ENCODE data around the gene TECR. TPM values are rescaled to one million over a fixed set of nuclear protein-coding genes. Genes with fewer than 3 reads are reported as not detected.

Gene TECR
- total RNA-seq, 1 experiment from 2014 or later, result 145 TPM

- Histone ChIP-seq H2AFZ (ENCODE audit: low read length) (no peak overlapping the region), H3K9me3 (ENCODE audit: low read length) (no peaks in the 10 kb centered on the region), H3K4me1 (ENCODE audit: insufficient read depth, low read length) (no peaks in the 10 kb centered on the region), H3K36me3 (ENCODE audit: low read depth, low read length) (peaks cover 40% of the 10 kb centered on the region), H3K9ac (ENCODE audit: low read length) (no peak overlapping the region), H4K20me1 (ENCODE audit: low read length) (peaks cover 4% of the 10 kb centered on the region), H3F3A (ENCODE audit: low read length, unreplicated experiment) (no peaks in the 10 kb centered on the region), H3K9me2 (replicated peaks; ENCODE audit: low read length) (no peaks in the 10 kb centered on the region), H3K4me2 (ENCODE audit: low read length) (no peak overlapping the region), H3K4me3 (ENCODE audit: low read length) (no peak overlapping the region), H3K27ac (ENCODE audit: low read length) (no peak overlapping the region), H3K79me2 (ENCODE audit: low read length) (peaks cover 53% of the 10 kb centered on the region), H3K27me3 (ENCODE audit: low read length) (no peaks in the 10 kb centered on the region)
- intact Hi-C loops (cut with micrococcal nuclease), result loop anchor here (2.0 kb wide), 1 partner anchor 29 kb away; no protein-coding TSS in a partner anchor
- TF ChIP-seq EZH2phosphoT487 (IDR thresholded peaks at IDR 0.05; ENCODE audit: borderline replicate concordance, low read length) (no peak), EZH2 (IDR thresholded peaks at IDR 0.05; ENCODE audit: low read length, unreplicated experiment) (no peak), CTCF (conservative IDR thresholded peaks at IDR 0.05; ENCODE audit: low read depth, low read length) (no peak)
- no peak for DNase-seq
- CTCF ChIA-PET, result no interaction called here
- POLR2A ChIA-PET (ENCODE audit: unreplicated experiment), result no interaction called here
- BruUV-seq (replicated peaks), result no TSS peak
- no peak for ATAC-seq
Measured at GRCh38 chr19:14487370-14488125, 41.8 kb upstream of the TECR start.

GRCh38 chr19:14492756-14493337, 36.5 kb upstream of the TECR start:
- H3K9me2 ChIP-seq (replicated peaks; ENCODE audit: low read length), result no peaks in the 10 kb centered on the region
- H3K9ac ChIP-seq (ENCODE audit: low read length), result no peak overlapping the region
- peaks cover 24% of the 10 kb centered on the region for H3K4me1 ChIP-seq (ENCODE audit: insufficient read depth, low read length)
- CTCF ChIA-PET, result no interaction called here
- H4K20me1 ChIP-seq (ENCODE audit: low read length), result peaks cover 18% of the 10 kb centered on the region
- DNase-seq (no peak), ATAC-seq (no peak)
- H3K4me3 ChIP-seq (ENCODE audit: low read length), result no peak overlapping the region
- no peak overlapping the region for H2AFZ ChIP-seq (ENCODE audit: low read length)
- no peaks in the 10 kb centered on the region for H3K9me3 ChIP-seq (ENCODE audit: low read length)
- no peak overlapping the region for H3K27ac ChIP-seq (ENCODE audit: low read length)
- no TSS peak for BruUV-seq (replicated peaks)
- POLR2A ChIA-PET (ENCODE audit: unreplicated experiment), result no interaction called here
- H3K4me2 ChIP-seq (ENCODE audit: low read length), result no peak overlapping the region
- TF ChIP-seq CTCF (conservative IDR thresholded peaks at IDR 0.05; ENCODE audit: low read depth, low read length) (no peak), EZH2phosphoT487 (IDR thresholded peaks at IDR 0.05; ENCODE audit: borderline replicate concordance, low read length) (no peak), EZH2 (IDR thresholded peaks at IDR 0.05; ENCODE audit: low read length, unreplicated experiment) (no peak)
- peaks cover 5% of the 10 kb centered on the region for H3F3A ChIP-seq (ENCODE audit: low read length, unreplicated experiment)
- peaks cover 63% of the 10 kb centered on the region for H3K79me2 ChIP-seq (ENCODE audit: low read length)
- H3K36me3 ChIP-seq (ENCODE audit: low read depth, low read length), result peaks cover 32% of the 10 kb centered on the region
- intact Hi-C loops (cut with micrococcal nuclease), result no loop called here
- H3K27me3 ChIP-seq (ENCODE audit: low read length), result no peaks in the 10 kb centered on the region

DNA sequence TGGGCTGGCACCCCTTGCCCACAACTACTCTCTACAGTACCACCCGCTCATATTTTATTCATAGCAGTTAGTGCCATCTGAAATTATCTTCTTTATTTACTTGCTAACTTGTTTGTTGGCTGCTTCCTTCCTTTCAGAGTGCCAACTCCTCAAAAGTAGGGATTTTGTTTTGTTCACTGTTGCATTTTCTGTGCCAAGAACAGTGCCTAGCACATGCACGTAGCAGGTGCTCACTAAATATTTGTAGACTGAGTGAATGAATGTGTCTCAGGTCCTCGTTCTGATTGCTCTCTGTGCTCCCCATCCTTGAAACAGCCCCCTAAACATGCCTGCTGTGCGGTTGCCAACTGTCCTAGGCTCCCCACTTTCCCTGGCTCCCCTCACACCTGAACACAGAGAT, 35.0 kb upstream of the TECR start:
- peak overlapping the region; percentile 93 for H3K4me3 ChIP-seq (ENCODE audit: low read length)
- POLR2A ChIA-PET (ENCODE audit: unreplicated experiment), result no interaction called here
- peaks cover 19% of the 10 kb centered on the region; the same call in 1 of the 2 replicates for H3K36me3 ChIP-seq (ENCODE audit: low read depth, low read length)
- peaks cover 24% of the 10 kb centered on the region for H3K4me1 ChIP-seq (ENCODE audit: insufficient read depth, low read length)
- H3F3A ChIP-seq (ENCODE audit: low read length, unreplicated experiment), result peaks cover 5% of the 10 kb centered on the region
- no peak for ATAC-seq
- no peaks in the 10 kb centered on the region for H3K9me2 ChIP-seq (replicated peaks; ENCODE audit: low read length)
- H4K20me1 ChIP-seq (ENCODE audit: low read length), result peaks cover 18% of the 10 kb centered on the region
- H3K9me3 ChIP-seq (ENCODE audit: low read length), result no peaks in the 10 kb centered on the region
- TSS peak; percentile 53 for BruUV-seq (replicated peaks)
- no peaks in the 10 kb centered on the region for H3K27me3 ChIP-seq (ENCODE audit: low read length)
- peak overlapping the region; percentile 97 for H3K4me2 ChIP-seq (ENCODE audit: low read length)
- H3K9ac ChIP-seq (ENCODE audit: low read length), result peak overlapping the region; percentile 85
- intact Hi-C loops (cut with micrococcal nuclease), result no loop called here
- H3K27ac ChIP-seq (ENCODE audit: low read length), result peak overlapping the region; percentile 81
- peak overlapping the region; percentile 8; the same call in 1 of the 2 replicates for H2AFZ ChIP-seq (ENCODE audit: low read length)
- DNase-seq, result no peak
- peaks cover 50% of the 10 kb centered on the region for H3K79me2 ChIP-seq (ENCODE audit: low read length)
- CTCF ChIA-PET, result interaction anchor here (0.6 to 0.9 kb wide), 2 partner anchors 12 to 24 kb away, joined by 3 to 5 read pairs; partner anchors contain the start of gene DNAJB1
- no peak for TF ChIP-seq EZH2 (IDR thresholded peaks at IDR 0.05; ENCODE audit: low read length, unreplicated experiment)
- TF ChIP-seq CTCF (conservative IDR thresholded peaks at IDR 0.05; ENCODE audit: low read depth, low read length), result no peak
- no peak for TF ChIP-seq EZH2phosphoT487 (IDR thresholded peaks at IDR 0.05; ENCODE audit: borderline replicate concordance, low read length)
